Left forelimb (tissue), 1 donor: ENCODE measurements around the gene SRD5A3.

Source experiments
- DNase-seq: peaks from one replicate; pipeline ENCODE4 v3.0.0-alpha.2; 2018; ENCODE audit warnings: low spot score

The SRD5A3 gene

DNA sequence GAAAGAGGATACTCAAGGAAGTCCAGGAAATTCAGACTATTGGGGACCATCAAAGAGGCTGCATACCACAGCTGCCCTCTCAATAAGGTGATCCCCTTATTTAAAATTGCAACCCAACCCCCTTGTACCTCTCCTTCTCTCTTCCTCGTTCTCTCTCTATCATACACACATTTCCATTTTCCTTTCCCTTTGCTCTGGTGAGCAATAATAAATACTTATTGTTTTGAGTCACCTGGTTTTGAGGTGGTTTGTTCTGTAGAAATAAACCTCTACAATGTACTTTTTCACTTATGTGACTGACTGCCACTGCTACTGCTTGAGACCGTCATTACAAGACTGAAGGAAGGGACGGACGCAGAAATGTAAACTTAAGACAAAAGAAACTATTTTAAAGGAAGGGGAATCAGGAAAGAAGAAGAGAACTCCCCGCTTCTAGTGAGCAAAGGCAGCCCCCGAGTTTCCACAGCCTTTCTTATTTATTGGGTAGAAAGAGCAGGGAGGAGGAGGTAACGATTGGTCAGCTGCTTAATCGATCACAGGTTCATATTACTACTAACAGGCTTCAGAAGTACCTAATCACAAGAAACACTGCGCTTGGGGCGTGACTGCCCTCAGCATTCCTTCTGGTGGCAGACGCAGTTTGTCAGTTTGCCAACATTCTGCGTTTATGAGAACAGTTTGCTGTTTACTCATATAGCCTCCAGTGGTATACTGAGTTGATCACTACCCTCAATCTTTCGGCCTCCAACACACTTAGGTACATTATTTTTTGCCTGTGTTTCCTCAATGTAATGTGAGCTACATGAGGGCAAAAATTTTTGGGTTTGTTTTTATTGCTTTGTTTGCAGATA is 32.8 kb downstream of the SRD5A3 start:
- DNase-seq, result no peak

DNA sequence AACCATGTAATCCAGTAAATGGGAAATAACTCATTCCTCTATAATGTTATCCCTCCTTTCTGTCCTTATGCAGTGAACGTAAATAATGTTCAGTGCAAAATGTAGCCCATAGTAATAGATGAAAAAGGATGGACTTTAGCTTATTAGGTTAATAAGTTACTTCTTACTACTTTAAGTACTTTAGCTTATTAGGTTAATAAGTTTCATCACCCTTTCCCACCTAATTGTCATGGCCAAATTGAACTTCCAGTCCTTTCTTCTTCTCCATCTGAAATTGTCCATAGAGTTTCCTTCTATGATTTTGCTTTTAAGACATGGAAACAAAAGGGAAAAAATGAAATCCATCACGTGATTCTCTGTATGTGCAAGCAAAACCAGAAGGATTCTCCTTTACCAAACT is 34.5 kb downstream of the SRD5A3 start:
- no peak for DNase-seq

DNA sequence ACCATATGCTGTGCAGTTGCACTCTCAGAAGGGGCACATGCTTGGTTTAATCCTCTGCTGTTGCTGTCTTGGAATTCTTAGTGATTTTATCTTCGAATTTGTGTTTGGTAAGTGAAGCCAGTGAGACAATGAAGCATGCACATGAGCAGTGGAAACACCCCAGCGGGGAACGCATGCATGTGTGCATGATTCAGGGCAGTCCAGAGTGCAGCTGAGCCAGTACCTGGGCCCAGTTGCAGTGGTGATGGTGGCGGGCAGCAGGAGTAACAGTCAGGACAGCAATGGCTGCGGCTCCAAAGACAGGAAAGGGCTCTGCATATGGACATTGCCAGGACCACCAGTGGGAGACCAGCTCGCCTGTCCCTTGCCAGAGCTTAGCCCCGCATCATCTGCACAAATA is 35.5 kb downstream of the SRD5A3 start:
- no peak for DNase-seq

DNA sequence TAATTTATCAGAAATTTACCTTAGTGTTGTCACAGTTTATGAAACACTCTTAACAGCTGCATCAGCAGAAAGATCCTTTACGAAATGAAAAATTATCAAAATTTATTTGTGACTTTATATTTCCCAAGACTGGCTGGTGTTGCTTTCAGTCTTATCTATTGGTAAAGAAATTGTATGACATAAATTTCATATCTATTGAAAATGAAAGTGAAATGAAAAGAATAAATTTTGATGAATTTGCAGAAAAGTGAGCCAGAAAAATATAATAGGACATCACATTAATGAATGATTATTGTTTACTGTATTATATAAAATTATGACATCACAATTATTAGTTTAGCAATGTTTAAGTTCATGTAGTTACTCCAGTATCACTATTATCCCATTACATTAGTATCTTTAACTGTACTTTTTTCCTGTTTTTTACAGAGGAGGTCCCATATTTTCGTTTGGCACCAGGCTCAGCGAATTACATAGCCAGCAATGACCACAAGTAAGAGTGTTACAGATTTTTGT is 36.5 kb downstream of the SRD5A3 start:
- DNase-seq, result no peak

DNA sequence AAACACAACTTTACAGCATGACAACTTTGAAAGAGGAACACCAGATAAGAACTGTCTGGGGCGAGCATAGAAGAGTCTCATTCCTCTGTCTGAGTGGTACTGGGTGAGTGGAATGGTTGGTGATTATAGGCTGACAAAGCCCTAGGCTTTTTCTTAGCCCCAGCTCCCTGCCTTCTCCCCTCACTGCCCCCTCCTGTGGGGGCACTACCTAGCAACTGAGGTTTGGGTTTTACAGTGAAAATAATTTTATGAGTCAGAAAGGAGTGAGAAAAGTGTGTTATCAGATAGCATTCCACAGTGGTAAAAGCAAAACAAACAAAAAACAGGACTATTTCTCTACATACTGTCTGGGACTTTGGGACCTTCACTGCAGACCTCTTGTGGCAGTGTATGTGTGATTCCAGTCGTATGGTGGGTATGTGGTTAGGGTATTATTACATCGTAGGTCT is 39.2 kb downstream of the SRD5A3 start:
- DNase-seq, result no peak

DNA sequence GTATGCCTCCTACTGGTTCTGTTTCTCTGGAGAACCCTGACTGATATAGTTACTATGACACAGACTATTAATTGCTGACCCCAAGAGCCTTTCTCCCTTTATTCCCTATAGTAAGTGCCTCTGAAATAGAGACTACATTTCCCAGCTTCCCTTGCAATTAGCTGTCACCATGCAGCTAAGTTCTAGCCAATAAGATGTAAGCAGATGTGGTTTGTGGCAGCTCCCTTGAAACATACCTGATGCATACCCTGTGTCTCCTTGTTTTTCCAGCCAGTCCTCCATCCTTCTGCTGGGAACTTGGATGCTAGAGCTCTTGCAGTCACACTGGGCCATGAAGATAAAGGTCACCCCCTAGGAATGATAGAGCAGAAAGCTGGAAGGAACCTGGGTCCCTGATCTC is 40.0 kb downstream of the SRD5A3 start:
- DNase-seq, result no peak

DNA sequence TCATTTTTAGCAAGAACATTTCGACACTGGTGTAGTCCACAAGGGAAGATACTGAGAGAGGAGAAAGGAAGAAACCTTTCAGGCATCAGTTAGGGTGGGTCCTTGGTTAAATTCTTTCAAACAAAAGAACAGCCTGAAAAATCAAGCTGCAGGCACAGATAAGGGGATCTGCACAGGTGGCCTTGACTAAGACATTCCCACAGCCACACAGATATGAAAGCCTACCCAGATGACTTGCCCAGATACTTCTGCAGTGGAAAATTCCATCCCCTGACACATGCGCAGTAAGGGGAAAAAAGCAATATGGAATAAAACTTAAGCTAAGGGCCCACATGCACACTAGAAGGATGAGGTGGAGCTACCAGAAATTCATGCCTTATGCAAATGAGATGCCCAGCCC is 40.8 kb downstream of the SRD5A3 start:
- DNase-seq, result no peak

DNA sequence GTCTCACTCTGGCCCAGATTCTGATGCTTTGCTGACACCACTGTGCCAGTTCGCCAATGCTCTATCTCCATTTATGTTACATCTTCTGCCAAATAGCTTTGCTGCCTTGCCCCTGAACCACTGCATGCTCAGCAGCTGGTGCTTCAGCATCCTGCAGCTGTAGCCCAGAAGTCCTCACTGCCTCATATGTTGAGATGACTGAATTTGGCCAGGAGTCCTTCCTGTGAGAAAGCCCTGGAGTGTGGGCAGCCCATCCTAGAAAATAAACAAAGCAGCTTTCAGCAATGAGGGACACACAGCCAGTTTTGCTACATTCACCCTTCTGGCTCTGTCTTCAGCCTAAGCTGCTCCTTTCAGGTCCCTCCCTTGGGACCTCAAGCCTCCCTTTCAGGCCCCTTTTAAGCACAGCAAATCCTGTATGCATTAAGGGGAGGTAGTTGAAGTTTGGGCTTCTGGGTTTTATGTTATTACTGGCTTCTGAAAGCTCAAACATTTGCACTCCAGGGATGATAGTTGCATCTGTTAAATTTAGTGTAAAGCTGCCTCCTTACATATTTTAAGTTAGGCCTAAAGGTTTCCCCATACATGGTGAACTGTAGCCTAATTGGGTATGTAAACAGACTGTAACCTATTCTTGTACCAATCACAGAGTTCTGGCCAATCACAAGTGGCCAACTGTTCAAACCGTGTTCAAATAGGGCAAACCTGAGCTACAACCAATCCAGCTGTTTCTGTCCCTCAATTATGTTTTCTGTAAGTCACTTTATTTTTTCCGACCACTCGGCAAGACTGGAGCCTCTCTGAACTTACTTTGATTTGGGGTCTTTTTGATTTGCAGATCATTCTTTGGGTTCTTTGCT is 47.6 kb downstream of the SRD5A3 start:
- DNase-seq, result no peak

DNA sequence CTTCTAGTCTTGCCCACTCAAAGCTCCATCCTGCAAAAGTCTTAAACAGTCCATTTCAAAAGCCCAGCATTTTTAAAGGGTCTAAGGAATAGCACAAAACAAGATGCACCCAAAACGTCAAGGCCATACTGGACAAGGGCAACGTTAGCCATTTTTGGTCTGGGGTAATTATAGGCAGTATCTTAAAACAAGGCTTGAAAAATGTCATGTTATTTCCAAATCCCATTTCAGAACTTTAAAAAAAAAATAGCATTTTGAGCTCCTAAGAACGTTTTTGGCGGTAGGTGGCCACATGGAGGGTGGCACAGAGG is 49.1 kb downstream of the SRD5A3 start:
- DNase-seq, result no peak

DNA sequence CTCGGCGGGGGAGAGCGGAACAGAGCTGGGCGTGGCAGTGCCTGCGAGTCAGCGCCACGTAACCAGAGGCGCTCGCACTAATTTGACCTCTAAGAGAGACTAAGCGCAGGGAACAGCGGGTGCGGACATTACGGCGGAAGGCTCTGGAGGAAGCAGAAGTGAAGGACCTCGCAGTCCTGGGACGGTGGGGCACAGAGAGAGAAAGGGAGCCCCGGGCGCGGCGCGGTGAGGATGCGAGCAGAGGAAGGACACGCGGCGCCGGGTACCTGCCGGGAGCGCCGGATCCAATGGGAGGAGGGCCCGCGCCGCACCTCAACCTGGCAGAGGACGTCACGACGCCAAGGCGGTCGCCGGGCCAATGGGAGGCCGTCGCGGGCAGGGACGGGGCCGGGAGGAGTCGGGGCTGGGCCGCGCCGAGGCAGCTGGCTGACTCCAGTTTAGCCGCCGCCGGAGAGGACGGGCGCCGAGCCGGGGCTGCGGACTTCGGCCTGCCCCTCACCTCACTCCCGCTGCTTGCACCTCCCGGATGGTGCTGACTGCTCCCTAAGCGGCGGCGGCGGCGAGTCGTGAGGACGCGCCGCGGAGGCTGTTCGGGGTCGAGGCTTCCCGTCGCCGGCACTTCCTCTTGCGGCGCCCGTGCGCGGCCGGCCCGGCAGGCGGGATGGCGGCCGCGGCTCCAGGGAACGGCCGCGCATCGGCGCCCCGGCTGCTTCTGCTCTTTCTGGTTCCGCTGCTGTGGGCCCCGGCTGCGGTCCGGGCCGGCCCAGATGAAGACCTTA is 49.7 kb downstream of the SRD5A3 start, which contains the start of gene TMEM165:
TMEM165 (plus strand) TSS at position 429 of the 779 bp plus-strand sequence; CDS start at position 662, 233 bp downstream.
- peak; percentile 93 for DNase-seq

DNA sequence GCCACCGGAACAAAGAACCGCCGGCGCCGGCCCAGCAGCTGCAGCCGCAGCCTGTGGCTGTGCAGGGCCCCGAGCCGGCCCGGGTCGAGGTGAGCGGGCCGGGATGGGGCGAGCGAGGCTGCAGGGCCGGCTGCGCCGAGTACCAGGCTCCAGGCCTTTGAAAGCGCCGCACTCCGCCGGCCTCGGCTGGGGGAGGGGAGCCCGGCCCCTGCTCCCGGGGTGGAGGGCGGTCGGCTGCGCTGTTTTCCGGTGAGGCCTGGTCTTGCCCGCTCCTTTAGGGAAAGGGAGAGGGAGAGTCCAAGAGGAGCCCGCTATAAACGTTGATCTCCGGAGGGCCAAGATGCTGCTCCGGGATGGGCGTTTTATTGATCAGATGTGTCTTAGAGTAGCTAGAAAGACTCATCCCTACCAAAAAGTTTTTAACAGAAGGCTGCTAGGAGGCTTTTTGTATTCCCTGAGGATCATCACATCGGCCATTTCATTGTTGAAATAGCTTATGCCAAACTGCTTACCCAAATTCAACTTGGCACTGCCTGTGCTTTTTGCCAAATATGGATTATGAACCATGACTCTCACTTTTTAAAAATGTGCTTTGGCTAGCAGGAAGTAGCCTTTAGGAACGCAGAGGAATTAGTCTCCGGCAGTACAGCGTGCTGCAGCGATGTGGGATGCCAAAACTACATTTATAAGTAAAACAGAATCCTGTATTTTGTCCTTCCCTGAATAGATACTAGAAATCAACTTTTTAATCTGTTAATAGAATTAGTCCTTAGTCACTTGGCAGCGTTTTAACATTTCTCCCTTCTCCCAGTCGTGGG is 50.5 kb downstream of the SRD5A3 start:
- DNase-seq, result peak; percentile 84

DNA sequence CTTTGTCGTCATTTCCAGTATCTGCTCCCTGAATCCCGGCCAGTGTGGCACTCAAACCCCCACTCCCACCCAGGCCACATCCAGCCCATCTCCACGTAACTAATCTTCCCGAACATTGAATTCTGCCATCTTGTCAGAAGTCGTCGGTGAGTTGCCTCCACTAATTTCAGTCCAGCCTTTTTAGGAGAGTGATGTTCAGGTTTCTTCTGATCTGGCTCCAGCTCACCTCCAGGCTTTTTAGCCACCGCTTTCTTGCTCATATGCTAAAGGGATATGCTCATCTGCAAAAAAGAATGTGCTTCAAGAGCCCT is 51.0 kb downstream of the SRD5A3 start:
- peak; percentile 68 for DNase-seq

DNA sequence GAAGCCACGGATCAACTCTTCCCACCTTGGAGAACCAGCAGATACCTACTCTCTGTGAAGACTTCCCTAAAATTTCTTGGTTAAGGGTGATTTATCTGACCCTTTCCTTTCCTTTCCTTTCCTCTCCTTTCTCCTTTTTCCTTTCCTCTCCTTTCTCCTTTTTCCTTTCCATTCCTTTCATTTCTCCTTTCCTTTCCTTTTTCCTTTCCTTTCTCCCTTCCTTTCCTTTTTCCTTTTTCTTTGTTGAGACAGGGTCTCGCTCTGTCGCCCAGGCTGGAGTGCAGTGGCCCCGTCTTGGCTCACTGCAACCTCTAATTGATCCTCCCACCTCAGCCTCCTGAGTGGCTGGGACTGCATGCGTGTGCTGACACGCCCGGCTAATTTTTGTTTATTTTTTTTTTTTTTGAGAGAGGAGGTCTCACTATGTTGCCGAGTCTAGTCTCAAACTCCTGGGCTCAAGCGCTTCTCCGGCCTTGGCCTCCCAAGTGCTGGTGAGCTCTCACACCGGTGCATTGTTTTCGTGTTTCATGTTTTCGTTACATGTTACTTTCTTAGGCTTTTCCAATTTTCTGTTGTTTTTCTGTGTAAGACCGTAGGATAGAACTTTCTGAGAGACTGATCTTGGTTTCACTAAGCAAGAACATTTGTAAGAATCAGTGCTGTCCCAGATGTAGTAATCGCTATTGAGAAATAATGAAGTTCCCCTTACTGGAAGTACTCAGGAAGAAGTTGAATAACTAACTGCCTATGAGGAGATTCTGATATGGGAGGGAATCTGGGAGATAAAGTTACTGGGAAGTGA is 51.7 kb downstream of the SRD5A3 start:
- DNase-seq, result no peak

DNA sequence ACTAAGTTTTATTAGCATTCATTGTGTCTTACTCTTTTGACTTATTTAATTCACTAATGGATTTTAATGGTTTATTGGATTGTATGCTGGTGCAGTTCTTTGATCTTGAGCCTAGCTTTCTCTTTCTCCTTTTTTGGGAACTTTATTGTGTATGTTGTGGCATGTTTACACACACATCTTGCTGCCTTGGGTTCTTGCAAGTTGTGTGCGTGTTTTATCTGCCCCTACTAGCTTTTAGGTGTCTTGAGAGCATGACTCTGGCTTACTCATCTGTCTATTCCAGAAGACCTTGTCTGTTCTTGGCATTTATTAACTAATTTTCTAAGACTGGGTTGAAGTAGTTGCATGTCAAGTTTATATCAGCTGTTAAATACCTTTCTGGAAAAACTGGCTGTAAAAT is 52.4 kb downstream of the SRD5A3 start:
- no peak for DNase-seq

DNA sequence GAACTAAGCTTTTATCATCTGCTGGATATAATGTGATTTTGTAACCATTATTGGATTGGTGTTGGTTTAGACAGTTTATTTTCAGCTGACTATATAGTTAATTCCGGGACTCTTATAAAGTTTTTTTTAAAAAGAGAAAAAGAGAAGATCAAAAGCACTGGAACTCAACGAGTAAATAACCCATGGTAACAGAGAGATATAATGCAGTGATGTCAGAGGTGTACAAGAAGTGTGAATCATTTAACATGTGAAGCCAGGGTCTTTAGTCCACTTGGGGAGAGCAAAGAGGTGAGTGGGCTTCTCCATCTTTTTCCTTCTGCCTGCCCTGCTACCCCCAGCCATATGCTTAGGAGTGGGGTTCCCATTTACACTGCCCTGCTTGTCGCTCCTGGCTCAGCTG is 52.9 kb downstream of the SRD5A3 start:
- DNase-seq, result no peak

DNA sequence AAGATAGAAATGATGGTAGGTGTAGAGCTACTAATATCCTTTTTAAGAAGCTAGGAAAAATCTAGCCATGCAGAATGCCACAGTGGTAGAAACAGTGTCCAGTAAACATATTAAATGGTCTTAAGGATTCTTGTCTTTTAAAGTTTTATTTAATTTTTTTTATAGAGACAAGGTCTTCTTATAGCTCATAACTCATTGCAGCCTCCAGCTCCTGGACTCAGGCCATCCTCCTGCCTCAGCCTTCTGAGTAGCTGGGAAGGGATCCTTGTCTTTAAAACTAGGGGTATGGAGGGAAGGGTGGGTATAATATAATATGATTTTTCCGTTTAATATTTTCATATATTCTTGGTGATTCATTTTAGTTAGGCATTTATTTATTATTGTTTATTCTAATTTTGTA is 53.5 kb downstream of the SRD5A3 start:
- DNase-seq, result no peak

DNA sequence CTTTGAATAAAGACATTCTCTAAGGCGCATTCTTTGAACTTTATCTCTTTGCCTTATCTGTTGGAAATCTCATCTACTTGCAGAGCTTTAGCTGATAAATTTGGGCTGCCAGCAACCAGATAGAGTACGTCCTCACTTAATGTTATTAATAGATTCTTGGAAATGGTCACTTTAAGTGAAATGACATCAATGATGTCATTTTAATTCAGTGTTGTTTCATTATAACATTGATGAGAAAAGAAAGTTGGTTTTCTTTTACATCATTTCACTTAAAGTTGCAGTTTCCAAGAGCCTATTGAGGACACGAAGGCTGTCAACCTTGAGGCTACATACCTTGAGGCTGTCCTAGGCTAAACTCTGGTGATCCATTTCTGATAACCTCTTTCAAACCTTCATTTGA is 59.0 kb downstream of the SRD5A3 start:
- no peak for DNase-seq

DNA sequence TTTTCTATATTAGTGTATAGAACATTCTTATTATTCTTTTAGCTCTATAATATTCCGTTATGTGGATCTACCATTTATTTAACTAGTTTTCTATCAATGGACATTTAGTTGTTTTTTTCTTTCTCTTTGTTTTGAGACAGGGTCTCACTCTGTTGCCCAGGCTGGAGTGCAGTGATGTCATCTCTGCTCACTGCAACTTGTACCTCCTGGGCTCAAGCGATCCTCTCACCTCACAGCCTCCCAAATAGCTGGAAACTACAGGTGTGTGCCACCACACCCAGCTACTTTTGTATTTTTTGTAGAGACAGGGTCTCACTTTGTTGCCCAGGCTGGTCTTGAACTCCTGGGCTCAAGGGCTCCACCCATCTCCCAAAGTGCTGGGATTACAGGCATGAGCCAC is 60.5 kb downstream of the SRD5A3 start:
- DNase-seq, result no peak

DNA sequence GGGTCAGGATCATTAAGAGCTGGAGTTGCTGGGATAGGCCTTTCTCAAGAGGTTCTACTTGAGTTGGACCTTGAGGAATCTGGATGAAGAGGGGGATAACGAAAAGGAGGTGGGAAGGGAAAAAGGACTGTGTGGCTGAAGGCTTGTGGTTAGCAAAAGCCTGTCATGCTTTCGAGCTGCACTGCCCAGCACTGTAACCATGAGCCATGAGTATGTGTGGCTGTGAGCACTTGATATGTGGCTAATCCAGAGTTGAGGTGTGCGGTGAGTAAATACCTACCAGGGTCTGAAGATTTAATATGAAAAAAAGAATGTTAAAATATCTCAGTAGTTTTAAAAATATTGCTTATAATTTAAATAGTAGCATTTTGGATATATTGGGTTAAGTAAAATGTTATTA is 61.1 kb downstream of the SRD5A3 start:
- DNase-seq, result no peak

DNA sequence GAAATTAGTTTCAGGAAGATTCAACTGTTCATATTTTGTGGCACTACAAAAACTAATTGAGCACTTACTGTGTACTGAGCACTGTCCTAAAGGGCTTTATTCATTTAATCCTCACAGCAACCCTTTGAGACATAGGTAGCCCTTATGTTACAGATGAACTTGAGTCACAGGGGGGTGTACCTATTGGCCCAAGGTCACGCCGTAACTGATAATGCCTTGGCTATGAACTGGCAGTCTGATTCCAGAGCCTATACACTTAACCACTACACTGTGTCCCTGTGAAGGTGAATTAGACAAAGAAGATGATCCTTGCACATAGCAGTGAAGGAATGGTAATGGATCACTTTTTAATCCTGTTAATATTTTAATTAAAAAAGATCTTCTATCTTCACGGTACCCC is 61.7 kb downstream of the SRD5A3 start:
- no peak for DNase-seq
